OCI-LY1 (cell line): Measurements from ENCODE around the gene DDX1.

Experiments used
- CTCF ChIP-seq: fragments of 200-600 bp; sonication (generic), shearing (Covaris generic); IDR thresholded peaks from 2 replicates; pipeline ENCODE4 v1.5.1; 2017; ENCODE audit warnings: mild to moderate bottlenecking, antibody characterized with exemption, low read length, moderate library complexity, mixed read lengths
- EZH2 ChIP-seq: fragments of 200-600 bp; sonication (generic), shearing (Covaris generic); IDR thresholded peaks from 2 replicates; pipeline ENCODE4 v1.8.0; 2017; ENCODE audit warnings: borderline replicate concordance, mixed run types, mild to moderate bottlenecking, antibody characterized with exemption, low read length, moderate library complexity, mixed read lengths

- TF ChIP-seq CTCF (no peak), EZH2 (no peak)
These were observed 48.6 kb downstream of the DDX1 start for GRCh38 chr2:15640261-15640711.
